ENCODE data around the gene TTC6. TPM values are rescaled to one million over a fixed set of nuclear protein-coding genes. Genes with fewer than 3 reads are reported as not detected.

TTC6 gene
- polyA plus RNA-seq, 1 donor from 2014 or later, result not detected

GRCh38 chr14:37638599-37638998 lies 43.2 kb downstream of the TTC6 start:
- Histone ChIP-seq H3K36me3 (ENCODE audit: insufficient read depth, low read length) (no peaks in the 10 kb centered on the region), H3K4me3 (ENCODE audit: low read length) (no peak overlapping the region), H3K9ac (ENCODE audit: low read length) (no peak overlapping the region), H3K9me2 (ENCODE audit: insufficient read depth, low read length) (no peaks in the 10 kb centered on the region), H3K27me3 (ENCODE audit: insufficient read depth, low read depth, low read length) (no peaks in the 10 kb centered on the region), H3K79me2 (replicated peaks; ENCODE audit: insufficient read depth, low read length) (no peaks in the 10 kb centered on the region), H3K9me3 (ENCODE audit: low read length) (no peaks in the 10 kb centered on the region), H4K20me1 (ENCODE audit: insufficient read depth) (no peaks in the 10 kb centered on the region), H3F3A (ENCODE audit: insufficient read depth, low read length, poor library complexity, severe bottlenecking) (no peaks in the 10 kb centered on the region), H2AFZ (ENCODE audit: low read depth, low read length) (no peak overlapping the region), H3K4me2 (ENCODE audit: low read length) (no peak overlapping the region), H3K27ac (ENCODE audit: low read length) (no peak overlapping the region)
- TF ChIP-seq EP300 (conservative IDR thresholded peaks at IDR 0.05; ENCODE audit: poor library complexity, severe bottlenecking), result no peak

- H3F3A ChIP-seq (ENCODE audit: insufficient read depth, low read length, poor library complexity, severe bottlenecking), result no peaks in the 10 kb centered on the region
- H4K20me1 ChIP-seq (ENCODE audit: insufficient read depth), result no peaks in the 10 kb centered on the region
- no peaks in the 10 kb centered on the region for H3K27me3 ChIP-seq (ENCODE audit: insufficient read depth, low read depth, low read length)
- H3K27ac ChIP-seq (ENCODE audit: low read length), result no peak overlapping the region
- no peak overlapping the region for H2AFZ ChIP-seq (ENCODE audit: low read depth, low read length)
- no peak overlapping the region for H3K4me2 ChIP-seq (ENCODE audit: low read length)
- no peaks in the 10 kb centered on the region for H3K79me2 ChIP-seq (replicated peaks; ENCODE audit: insufficient read depth, low read length)
- no peak overlapping the region for H3K9ac ChIP-seq (ENCODE audit: low read length)
- no peaks in the 10 kb centered on the region for H3K36me3 ChIP-seq (ENCODE audit: insufficient read depth, low read length)
- H3K9me2 ChIP-seq (ENCODE audit: insufficient read depth, low read length), result no peaks in the 10 kb centered on the region
- TF ChIP-seq CTCF (IDR thresholded peaks at IDR 0.05; ENCODE audit: poor library complexity, severe bottlenecking) (no peak), REST (IDR thresholded peaks at IDR 0.05; ENCODE audit: borderline replicate concordance) (no peak), EP300 (conservative IDR thresholded peaks at IDR 0.05; ENCODE audit: poor library complexity, severe bottlenecking) (no peak), TAF1 (IDR thresholded peaks at IDR 0.05; ENCODE audit: low read depth) (no peak), EZH2 (IDR thresholded peaks at IDR 0.05; ENCODE audit: borderline replicate concordance, insufficient read depth, low read length, poor library complexity, severe bottlenecking) (no peak), SMC3 (conservative IDR thresholded peaks at IDR 0.05; ENCODE audit: poor library complexity) (no peak), POLR2AphosphoS5 (IDR thresholded peaks at IDR 0.05) (no peak), RAD21 (conservative IDR thresholded peaks at IDR 0.05) (no peak), MXI1 (conservative IDR thresholded peaks at IDR 0.05; ENCODE audit: poor library complexity, severe bottlenecking) (no peak)
- H3K9me3 ChIP-seq (ENCODE audit: low read length), result no peaks in the 10 kb centered on the region
- H3K4me3 ChIP-seq (ENCODE audit: low read length), result no peak overlapping the region
These were observed 45.7 kb downstream of the TTC6 start for GRCh38 chr14:37641117-37641516.

GRCh38 chr14:37642125-37642524 lies 46.7 kb downstream of the TTC6 start:
- H2AFZ ChIP-seq (ENCODE audit: low read depth, low read length), result no peak overlapping the region
- H3K4me3 ChIP-seq (ENCODE audit: low read length), result no peak overlapping the region
- no peaks in the 10 kb centered on the region for H3F3A ChIP-seq (ENCODE audit: insufficient read depth, low read length, poor library complexity, severe bottlenecking)
- TF ChIP-seq EZH2 (IDR thresholded peaks at IDR 0.05; ENCODE audit: borderline replicate concordance, insufficient read depth, low read length, poor library complexity, severe bottlenecking) (no peak), EP300 (conservative IDR thresholded peaks at IDR 0.05; ENCODE audit: poor library complexity, severe bottlenecking) (no peak), REST (IDR thresholded peaks at IDR 0.05; ENCODE audit: borderline replicate concordance) (no peak), MXI1 (conservative IDR thresholded peaks at IDR 0.05; ENCODE audit: poor library complexity, severe bottlenecking) (no peak), RAD21 (conservative IDR thresholded peaks at IDR 0.05) (no peak), POLR2AphosphoS5 (IDR thresholded peaks at IDR 0.05) (no peak), CTCF (IDR thresholded peaks at IDR 0.05; ENCODE audit: poor library complexity, severe bottlenecking) (no peak), TAF1 (IDR thresholded peaks at IDR 0.05; ENCODE audit: low read depth) (no peak), SMC3 (conservative IDR thresholded peaks at IDR 0.05; ENCODE audit: poor library complexity) (no peak)
- H3K9me3 ChIP-seq (ENCODE audit: low read length), result no peaks in the 10 kb centered on the region
- H3K27ac ChIP-seq (ENCODE audit: low read length), result no peak overlapping the region
- H3K27me3 ChIP-seq (ENCODE audit: insufficient read depth, low read depth, low read length), result no peaks in the 10 kb centered on the region
- H3K79me2 ChIP-seq (replicated peaks; ENCODE audit: insufficient read depth, low read length), result no peaks in the 10 kb centered on the region
- H4K20me1 ChIP-seq (ENCODE audit: insufficient read depth), result no peaks in the 10 kb centered on the region
- no peak overlapping the region for H3K4me2 ChIP-seq (ENCODE audit: low read length)
- no peaks in the 10 kb centered on the region for H3K36me3 ChIP-seq (ENCODE audit: insufficient read depth, low read length)
- no peaks in the 10 kb centered on the region for H3K9me2 ChIP-seq (ENCODE audit: insufficient read depth, low read length)
- no peak overlapping the region for H3K9ac ChIP-seq (ENCODE audit: low read length)

Measured in neural cell (in vitro differentiated cells).